Fibroblast of skin of abdomen (primary cell): ENCODE measurements around the gene INTS3.
"Not testable (repeated sequence)": the region's sequence is repeated elsewhere in the genome, so short reads cannot be mapped to it uniquely, and the experiment has no call there.

Experiments used
- DNase-seq: peaks from one replicate; pipeline ENCODE4 v3.0.0-alpha.2; 2013

Gene INTS3

DNA sequence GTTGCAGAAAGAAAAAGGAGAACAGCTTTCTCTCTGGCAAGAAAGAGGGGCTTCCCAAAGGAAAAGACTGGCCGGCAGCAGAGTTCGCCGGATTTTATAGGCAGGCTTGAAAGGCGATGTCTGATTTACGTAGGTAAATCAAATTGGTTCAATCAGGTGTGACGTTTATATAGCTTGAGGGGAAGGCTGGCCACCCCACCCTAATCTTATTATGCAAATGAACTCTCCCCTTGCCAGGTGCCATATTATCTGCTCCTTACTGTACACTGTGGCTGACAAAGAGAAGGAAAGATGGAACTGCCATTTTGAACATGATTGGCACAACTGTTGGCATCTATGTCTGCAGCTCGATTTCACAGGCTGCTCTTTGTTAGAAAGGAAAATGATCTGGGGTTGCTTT is 16.8 kb upstream of the INTS3 start:
- DNase-seq: no peak

DNA sequence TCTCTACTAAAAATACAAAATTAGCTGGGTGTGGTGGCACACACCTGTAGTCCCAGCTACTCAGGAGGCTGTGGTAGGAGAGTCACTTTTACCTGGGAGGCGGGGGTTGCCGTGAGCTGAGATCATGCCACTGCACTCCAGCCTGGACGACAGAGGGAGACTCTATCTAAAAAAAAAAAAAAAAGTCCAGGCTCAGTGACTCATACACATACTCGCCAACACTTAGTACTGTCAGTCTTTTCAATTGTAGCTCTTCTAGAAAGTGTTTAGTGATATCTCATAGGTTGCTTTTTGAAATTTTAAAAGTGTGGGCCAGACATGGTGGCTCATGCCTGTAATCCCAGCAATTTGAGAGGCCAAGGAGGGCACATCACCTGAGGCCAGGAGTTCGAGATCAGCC is 11.6 kb upstream of the INTS3 start:
- not testable (repeated sequence) for DNase-seq

GRCh38 chr1:153717330-153717729 is 10.5 kb upstream of the INTS3 start:
- DNase-seq: no peak

GRCh38 chr1:153723687-153724086 is 4.2 kb upstream of the INTS3 start:
- no peak for DNase-seq

GRCh38 chr1:153724634-153725033 is 3.2 kb upstream of the INTS3 start:
- not testable (repeated sequence) for DNase-seq

- DNase-seq: peak; percentile 51
Measured at GRCh38 chr1:153728305-153729066, 636 bp downstream of the INTS3 start.

GRCh38 chr1:153730468-153730988 is 2.7 kb downstream of the INTS3 start:
- DNase-seq: no peak

DNA sequence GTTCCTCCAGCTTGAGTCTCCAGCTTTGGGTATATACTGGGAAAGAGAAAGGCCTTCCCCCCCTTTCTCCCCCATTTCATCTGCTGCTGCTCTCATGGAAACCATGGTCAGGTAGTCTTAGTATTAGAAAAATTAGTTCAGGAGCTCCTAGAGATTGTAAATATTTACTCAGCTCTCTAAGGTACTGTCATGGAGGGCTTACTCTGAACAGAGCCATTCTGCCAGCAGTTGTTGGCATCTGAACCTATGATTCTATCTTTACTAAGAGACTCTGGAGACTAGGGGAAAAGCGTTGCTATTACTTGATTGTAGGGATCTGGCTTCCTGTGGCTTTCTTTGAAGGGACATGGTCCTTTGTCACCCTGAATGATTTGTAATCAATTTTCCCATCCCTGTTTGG is 6.1 kb downstream of the INTS3 start:
- DNase-seq: no peak

DNA sequence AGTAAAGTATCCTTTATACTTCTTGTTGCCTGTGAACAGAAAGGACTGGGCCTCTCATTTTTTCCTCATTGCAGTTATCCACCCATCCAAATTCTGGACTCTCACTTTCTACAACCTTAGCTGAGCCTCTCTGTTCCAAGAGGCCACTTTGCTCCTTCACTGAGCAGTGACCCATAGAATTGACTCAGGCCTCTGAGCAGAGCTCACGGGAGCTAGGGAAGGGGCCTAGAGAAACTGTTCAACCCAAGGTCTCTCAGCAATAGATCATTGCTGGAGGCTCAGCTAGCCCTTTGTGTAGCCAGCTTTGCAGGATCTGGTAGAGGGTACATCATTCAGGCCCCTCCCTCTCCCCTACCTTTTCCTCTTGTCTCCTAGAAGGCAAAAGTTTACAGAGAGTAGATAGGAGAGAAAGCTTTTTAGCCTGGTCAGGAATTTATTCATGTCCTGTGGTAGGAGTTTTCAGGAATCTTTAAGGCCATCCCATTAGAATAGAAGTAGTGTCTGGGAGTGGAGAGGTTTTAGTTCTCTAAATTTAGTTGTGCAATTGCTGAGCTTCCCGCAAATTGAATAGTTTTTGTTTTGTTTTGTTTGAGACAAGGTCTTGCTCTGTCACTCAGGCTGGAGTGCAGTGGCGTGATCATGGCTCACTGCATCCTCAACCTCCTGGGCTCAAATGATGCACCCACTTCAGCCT is 6.7 kb downstream of the INTS3 start:
- no peak for DNase-seq

DNA sequence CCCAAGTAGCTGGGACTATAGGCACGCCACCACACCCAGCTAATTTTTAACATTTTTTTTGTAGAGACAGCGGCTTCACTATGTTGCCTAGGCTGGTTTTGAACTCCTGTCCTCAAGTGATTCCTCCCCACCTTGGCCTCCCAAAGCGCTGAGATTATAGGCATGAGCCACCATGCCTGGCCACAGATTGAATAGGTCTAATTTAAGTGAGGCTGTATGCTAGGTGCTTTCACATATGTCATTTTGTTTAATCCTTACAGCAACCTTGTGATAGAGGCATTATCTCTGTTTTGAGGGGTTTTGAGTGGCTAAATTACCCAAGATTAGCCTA is 7.2 kb downstream of the INTS3 start:
- no peak for DNase-seq

- DNase-seq: no peak
Measured at GRCh38 chr1:153741986-153742385, 14.1 kb downstream of the INTS3 start.

GRCh38 chr1:153742411-153743142 is 14.7 kb downstream of the INTS3 start:
- peak; percentile 60 for DNase-seq

DNA sequence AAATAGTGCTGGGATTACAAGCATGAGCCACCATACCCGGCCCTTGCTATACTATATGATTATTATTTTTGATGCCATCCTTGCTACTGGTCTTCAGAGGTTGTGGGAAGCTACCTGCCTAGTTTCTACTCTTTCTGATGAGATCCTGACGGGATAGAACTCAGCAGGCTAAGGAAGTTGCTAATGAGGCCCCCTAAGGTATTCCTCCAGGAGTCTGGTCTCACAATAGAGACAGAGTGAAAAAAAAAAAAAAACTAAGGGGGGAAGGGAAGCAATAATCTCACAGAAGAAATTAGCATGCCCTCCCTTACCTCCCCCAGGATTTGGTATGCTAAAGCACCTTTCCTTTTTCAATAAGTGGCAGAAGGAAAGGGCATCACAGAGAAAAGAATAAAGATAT is 17.6 kb downstream of the INTS3 start:
- no peak for DNase-seq

GRCh38 chr1:153746174-153746573 is 18.3 kb downstream of the INTS3 start:
- no peak for DNase-seq

- DNase-seq: no peak
Measured at GRCh38 chr1:153748903-153749302, 21.1 kb downstream of the INTS3 start.

- peak; percentile 70 for DNase-seq
Measured at GRCh38 chr1:153749408-153750005, 21.7 kb downstream of the INTS3 start.

DNA sequence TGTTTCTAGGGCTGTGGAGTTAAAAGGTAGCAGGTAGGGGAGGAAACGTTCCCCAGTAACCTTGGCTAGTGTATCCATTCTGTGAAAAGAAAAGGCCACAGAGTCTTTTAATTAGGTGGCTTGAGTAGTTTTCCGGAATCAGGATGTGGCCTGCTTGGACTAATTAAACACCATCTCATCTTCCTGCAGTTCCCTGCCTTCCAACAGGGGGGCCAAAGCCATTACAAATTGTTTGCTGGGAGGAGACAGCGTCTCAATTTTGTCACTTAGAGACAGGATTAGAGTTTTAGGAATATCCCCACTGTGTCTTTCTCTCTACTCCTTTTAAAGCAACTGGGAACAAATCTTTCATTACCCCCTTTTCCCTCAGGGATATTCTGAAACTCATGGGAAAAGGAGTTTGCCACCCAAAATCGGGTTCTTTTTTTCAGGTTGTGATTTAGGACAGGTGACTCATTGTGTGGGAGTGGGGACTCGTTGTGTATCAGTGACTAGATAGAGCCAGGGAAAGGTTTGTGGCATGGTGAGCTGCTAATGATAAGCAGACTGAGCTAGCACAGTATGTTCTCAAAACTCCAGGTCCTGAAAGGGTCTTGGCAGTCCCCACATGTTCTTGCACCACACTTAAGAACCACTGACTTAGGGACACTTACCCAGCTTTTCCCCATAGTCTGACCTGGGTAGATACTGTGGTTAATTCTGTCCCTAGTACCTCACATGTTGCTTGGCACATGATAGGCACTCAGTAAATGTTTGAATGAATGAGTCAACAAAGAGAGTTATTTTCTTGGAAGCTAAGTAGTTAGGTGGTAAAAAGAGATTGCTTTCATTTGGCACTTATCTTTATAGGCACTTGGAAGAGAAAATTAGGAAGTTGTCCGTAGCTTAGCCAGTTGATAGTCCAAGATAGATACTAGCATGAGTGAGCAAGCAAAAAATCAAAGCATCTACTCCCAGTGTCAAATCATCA is 22.5 kb downstream of the INTS3 start:
- no peak for DNase-seq

GRCh38 chr1:153752072-153752471 is 24.2 kb downstream of the INTS3 start:
- no peak for DNase-seq

DNA sequence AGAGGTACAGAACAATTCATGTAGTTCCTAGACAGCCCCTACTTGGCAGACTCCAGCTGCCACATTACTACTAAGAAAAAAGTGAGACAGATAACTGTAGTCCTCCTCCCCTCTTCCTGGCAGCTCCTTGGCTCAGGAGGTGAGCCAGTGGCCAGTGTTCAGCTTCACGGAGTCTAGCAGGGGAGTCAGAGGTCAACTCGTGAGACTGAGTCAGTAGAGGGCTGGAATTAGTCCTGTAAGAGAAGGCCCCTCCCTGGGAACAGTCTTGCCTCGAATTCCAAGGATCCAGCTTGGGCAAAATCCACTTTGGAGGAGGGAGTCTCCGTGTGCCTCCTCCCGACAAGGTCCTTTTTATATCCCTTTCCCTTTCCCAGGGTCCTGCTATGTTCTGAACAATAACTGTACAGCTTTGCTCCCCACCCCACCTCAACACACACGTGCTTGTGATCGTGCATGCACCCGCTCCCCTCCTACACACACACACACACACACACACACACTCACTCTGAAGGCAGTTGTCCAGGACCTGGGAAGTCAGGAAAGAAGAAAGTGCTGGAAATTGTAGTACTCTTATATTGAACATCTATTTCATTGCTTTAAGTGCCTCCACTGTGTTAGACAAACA is 24.8 kb downstream of the INTS3 start:
- no peak for DNase-seq

GRCh38 chr1:153754266-153754665 is 26.4 kb downstream of the INTS3 start:
- no peak for DNase-seq

GRCh38 chr1:153760440-153760839 is 32.6 kb downstream of the INTS3 start:
- DNase-seq: no peak
